Measurements from ENCODE around the gene EHMT2.
"Not testable (repeated sequence)": the region's sequence is repeated elsewhere in the genome, so short reads cannot be mapped to it uniquely, and the experiment has no call there.

The EHMT2 gene

GRCh38 chr6:31911826-31912585 is 14.5 kb upstream of the EHMT2 start:
- no peak overlapping the region for H3K27ac ChIP-seq
- TF ChIP-seq ZFX (IDR thresholded peaks at IDR 0.05): no peak
- TF ChIP-seq CTCF (conservative IDR thresholded peaks at IDR 0.05): no peak

GRCh38 chr6:31909298-31909697 is 11.8 kb upstream of the EHMT2 start:
- H3K27ac ChIP-seq: not testable (repeated sequence)

- TF ChIP-seq CTCF (conservative IDR thresholded peaks at IDR 0.05) (no peak), ZFX (IDR thresholded peaks at IDR 0.05) (no peak)
- H3K27ac ChIP-seq: no peak overlapping the region
Measured at GRCh38 chr6:31908791-31909190, 11.3 kb upstream of the EHMT2 start.

- not testable (repeated sequence) for H3K27ac ChIP-seq
Measured at GRCh38 chr6:31908255-31908654, 10.8 kb upstream of the EHMT2 start.

GRCh38 chr6:31907158-31907813 is 9.8 kb upstream of the EHMT2 start:
- no peak overlapping the region for H3K27ac ChIP-seq
- no peak for TF ChIP-seq ZFX (IDR thresholded peaks at IDR 0.05)
- no peak for TF ChIP-seq CTCF (conservative IDR thresholded peaks at IDR 0.05)

- H3K27ac ChIP-seq: not testable (repeated sequence)
Measured at GRCh38 chr6:31906727-31907126, 9.2 kb upstream of the EHMT2 start.

GRCh38 chr6:31906122-31906521 is 8.6 kb upstream of the EHMT2 start:
- H3K27ac ChIP-seq: no peak overlapping the region
- TF ChIP-seq CTCF (conservative IDR thresholded peaks at IDR 0.05) (no peak), ZFX (IDR thresholded peaks at IDR 0.05) (no peak)

- TF ChIP-seq ZFX (IDR thresholded peaks at IDR 0.05) (no peak), CTCF (conservative IDR thresholded peaks at IDR 0.05) (no peak)
- no peak overlapping the region for H3K27ac ChIP-seq
Measured at GRCh38 chr6:31905041-31905440, 7.5 kb upstream of the EHMT2 start.

GRCh38 chr6:31903957-31904356 is 6.5 kb upstream of the EHMT2 start:
- TF ChIP-seq CTCF (conservative IDR thresholded peaks at IDR 0.05) (no peak), ZFX (IDR thresholded peaks at IDR 0.05) (no peak)
- no peak overlapping the region for H3K27ac ChIP-seq

Data from C4-2B (cell line).